MM.1S (cell line): ENCODE measurements around the gene ZFP36L1.

Source experiments
- DNase-seq: peaks from one replicate; pipeline ENCODE4 v3.0.0-alpha.2; 2015
- H2AFZ ChIP-seq: fragments of 300-600 bp; sonication (generic); 2 replicates; pipeline ENCODE4 v1.6.0; 2016; ENCODE audit warnings: antibody characterized with exemption, low read length
- H3F3A ChIP-seq: fragments of 300-600 bp; sonication (generic); 2 replicates; pipeline ENCODE4 v1.6.1; 2016; ENCODE audit warnings: mild to moderate bottlenecking, antibody characterized with exemption, low read length, moderate library complexity, mixed read lengths; ENCODE audit not compliant: insufficient read depth
- H3K27ac ChIP-seq: fragments of 300-600 bp; sonication (generic); 2 replicates; pipeline ENCODE4 v1.5.1; 2016; ENCODE audit warnings: mild to moderate bottlenecking, low read length
- H3K27me3 ChIP-seq: fragments of 300-600 bp; sonication (generic); replicated peaks from 2 replicates; pipeline ENCODE4 v1.6.0; 2016; ENCODE audit warnings: low read length; ENCODE audit not compliant: insufficient read depth
- H3K36me3 ChIP-seq: fragments of 300-600 bp; sonication (generic); replicated peaks from 2 replicates; pipeline ENCODE4 v1.6.1; 2016; ENCODE audit warnings: mild to moderate bottlenecking, low read length, mixed read lengths; ENCODE audit not compliant: insufficient read depth
- H3K4me1 ChIP-seq: fragments of 300-600 bp; sonication (generic); 2 replicates; pipeline ENCODE4 v1.6.1; 2016; ENCODE audit warnings: low read length, mixed read lengths
- H3K4me2 ChIP-seq: fragments of 300-600 bp; sonication (generic); 2 replicates; pipeline ENCODE4 v1.6.0; 2016; ENCODE audit warnings: low read depth, low read length
- H3K4me3 ChIP-seq: fragments of 300-600 bp; sonication (generic); 2 replicates; pipeline ENCODE4 v1.5.1; 2016; ENCODE audit warnings: low read length, mixed read lengths
- H3K79me2 ChIP-seq: fragments of 300-600 bp; sonication (generic); 2 replicates; pipeline ENCODE4 v1.6.1; 2016; ENCODE audit warnings: mixed run types, low read length, mixed read lengths
- H3K9ac ChIP-seq: fragments of 300-600 bp; sonication (generic); 2 replicates; pipeline ENCODE4 v1.6.1; 2016; ENCODE audit warnings: low read length, mixed read lengths
- H3K9me2 ChIP-seq: fragments of 300-600 bp; sonication (generic); replicated peaks from 2 replicates; pipeline ENCODE4 v1.6.1; 2016; ENCODE audit warnings: mild to moderate bottlenecking, low read length, mixed read lengths; ENCODE audit not compliant: insufficient read depth
- H3K9me3 ChIP-seq: fragments of 300-600 bp; sonication (generic); replicated peaks from 2 replicates; pipeline ENCODE4 v1.6.1; 2016; ENCODE audit warnings: mild to moderate bottlenecking, low read length, mixed read lengths; ENCODE audit not compliant: insufficient read depth
- H4K20me1 ChIP-seq: fragments of 300-600 bp; sonication (generic); 2 replicates; pipeline ENCODE4 v1.6.1; 2016; ENCODE audit warnings: mild to moderate bottlenecking, low read length, moderate library complexity, mixed read lengths; ENCODE audit not compliant: insufficient read depth
- CTCF ChIP-seq: fragments of 300-600 bp; sonication (generic); IDR thresholded peaks from 2 replicates; pipeline ENCODE4 v1.5.1; 2016; ENCODE audit warnings: antibody characterized with exemption, low read length, mixed read lengths
- EZH2 ChIP-seq: fragments of 300-600 bp; sonication (generic); optimal IDR thresholded peaks from 2 replicates; pipeline ENCODE3; 2017; ENCODE audit warnings: low read depth, mild to moderate bottlenecking, antibody characterized with exemption, low read length, mixed read lengths
- EZH2phosphoT487 ChIP-seq: fragments of 300-600 bp; sonication (generic); IDR thresholded peaks from 2 replicates; pipeline ENCODE4 v1.6.1; 2018; ENCODE audit warnings: antibody characterized with exemption, low read length

The ZFP36L1 gene

GRCh38 chr14:68815298-68816182, 22.7 kb upstream of the ZFP36L1 start:
- no peak for TF ChIP-seq CTCF
- no peak for TF ChIP-seq EZH2
- TF ChIP-seq EZH2phosphoT487 = no peak
- Histone ChIP-seq H3K27me3 (no peaks in the 10 kb centered on the region), H4K20me1 (no peaks in the 10 kb centered on the region), H3K79me2 (no peaks in the 10 kb centered on the region), H3K9me2 (no peaks in the 10 kb centered on the region), H2AFZ (no peak overlapping the region; the same call in 1 of the 2 replicates), H3F3A (no peaks in the 10 kb centered on the region), H3K4me3 (peak overlapping the region; percentile 60; the same call in 1 of the 2 replicates), H3K9me3 (no peaks in the 10 kb centered on the region), H3K4me1 (peaks cover 8% of the 10 kb centered on the region), H3K27ac (peak overlapping the region; percentile 68; the same call in 1 of the 2 replicates), H3K9ac (peak overlapping the region; percentile 78; the same call in 1 of the 2 replicates), H3K4me2 (peak overlapping the region; percentile 54), H3K36me3 (no peaks in the 10 kb centered on the region)
- DNase-seq = no peak

GRCh38 chr14:68814539-68815297, 21.9 kb upstream of the ZFP36L1 start:
- no peaks in the 10 kb centered on the region for H3K9me2 ChIP-seq
- H4K20me1 ChIP-seq = no peaks in the 10 kb centered on the region
- H3K4me2 ChIP-seq = peak overlapping the region; percentile 37; the same call in 1 of the 2 replicates
- H3K9me3 ChIP-seq = no peaks in the 10 kb centered on the region
- H2AFZ ChIP-seq = no peak overlapping the region
- H3K27me3 ChIP-seq = no peaks in the 10 kb centered on the region
- DNase-seq = no peak
- no peaks in the 10 kb centered on the region for H3K36me3 ChIP-seq
- H3K4me1 ChIP-seq = peaks cover 8% of the 10 kb centered on the region
- H3K9ac ChIP-seq = no peak overlapping the region
- TF ChIP-seq CTCF (no peak), EZH2phosphoT487 (no peak), EZH2 (no peak)
- H3K4me3 ChIP-seq = no peak overlapping the region
- no peaks in the 10 kb centered on the region for H3F3A ChIP-seq
- no peaks in the 10 kb centered on the region for H3K79me2 ChIP-seq
- H3K27ac ChIP-seq = no peak overlapping the region

GRCh38 chr14:68814238-68814538, 21.3 kb upstream of the ZFP36L1 start:
- H3K4me2 ChIP-seq = peak overlapping the region; percentile 37; the same call in 1 of the 2 replicates
- no peaks in the 10 kb centered on the region for H3K36me3 ChIP-seq
- no peak overlapping the region for H2AFZ ChIP-seq
- H3K79me2 ChIP-seq = no peaks in the 10 kb centered on the region
- no peak overlapping the region for H3K27ac ChIP-seq
- H3K27me3 ChIP-seq = no peaks in the 10 kb centered on the region
- no peak for DNase-seq
- H3K9me3 ChIP-seq = no peaks in the 10 kb centered on the region
- no peak overlapping the region for H3K9ac ChIP-seq
- H3K4me1 ChIP-seq = peaks cover 8% of the 10 kb centered on the region
- no peaks in the 10 kb centered on the region for H3F3A ChIP-seq
- no peaks in the 10 kb centered on the region for H4K20me1 ChIP-seq
- H3K9me2 ChIP-seq = no peaks in the 10 kb centered on the region
- TF ChIP-seq EZH2phosphoT487 (no peak), CTCF (no peak), EZH2 (no peak)
- no peak overlapping the region for H3K4me3 ChIP-seq
